OCI-LY7 (cell line): Measurements from ENCODE around the gene TLR1. TPM values are rescaled to one million over a fixed set of nuclear protein-coding genes. Genes with fewer than 3 reads are reported as not detected.

Source experiments
- BruUV-seq: library from RNA; stranded (reverse); fragments of 400-500 nt; replicated peaks from 2 replicates; lab custom pipeline; 2021; lab: Mats Ljungman, UMichigan
- CTCF ChIA-PET: fragments of 300-600 bp; sonication (Branson Sonifier 250); formaldehyde crosslinking; loops from one replicate; lab custom pipeline; 2022; ENCODE audit warnings: antibody characterized with exemption; ENCODE audit not compliant: unreplicated experiment; lab: Charles Lee
- POLR2A ChIA-PET: fragments of 300-600 bp; sonication (Branson Sonifier 250); formaldehyde crosslinking; loops from one replicate; lab custom pipeline; 2022; ENCODE audit warnings: antibody characterized with exemption; lab: Charles Lee
- DNase-seq: peaks from one replicate; pipeline ENCODE4 v3.0.0-alpha.2; 2015; ENCODE audit warnings: low spot score
- H2AFZ ChIP-seq: fragments of 200-600 bp; sonication (generic), shearing (Covaris generic); 2 replicates; pipeline ENCODE4 v1.6.1; 2014; ENCODE audit warnings: mild to moderate bottlenecking, antibody characterized with exemption, low read length, moderate library complexity
- H3K27ac ChIP-seq: fragments of 200-600 bp; sonication (generic); 2 replicates; pipeline ENCODE4 v1.5.1; 2014; ENCODE audit warnings: mixed run types, low read depth, mild to moderate bottlenecking, moderate library complexity, low read length, inconsistent platforms; ENCODE audit not compliant: poor library complexity, severe bottlenecking
- H3K36me3 ChIP-seq: fragments of 200-600 bp; sonication (generic); 2 replicates; pipeline ENCODE4 v1.6.1; 2014; ENCODE audit warnings: mild to moderate bottlenecking, antibody characterized with exemption, low read length, moderate library complexity, mixed read lengths; ENCODE audit not compliant: insufficient read depth
- H3K4me1 ChIP-seq: fragments of 200-600 bp; sonication (generic); 2 replicates; pipeline ENCODE4 v1.5.1; 2014; ENCODE audit warnings: mild to moderate bottlenecking, low read length; ENCODE audit not compliant: insufficient read depth, poor library complexity, severe bottlenecking
- H3K4me2 ChIP-seq: fragments of 200-600 bp; sonication (generic); 2 replicates; pipeline ENCODE4 v1.6.1; 2014; ENCODE audit warnings: mild to moderate bottlenecking, low read length
- H3K4me3 ChIP-seq: fragments of 200-600 bp; sonication (generic); 2 replicates; pipeline ENCODE4 v1.5.1; 2014; ENCODE audit warnings: mild to moderate bottlenecking, low read depth, low read length; ENCODE audit not compliant: poor library complexity, severe bottlenecking
- H3K79me2 ChIP-seq: fragments of 200-600 bp; sonication (generic); 2 replicates; pipeline ENCODE4 v1.6.1; 2016; ENCODE audit warnings: low read depth, mild to moderate bottlenecking, low read length, moderate library complexity, mixed read lengths; ENCODE audit not compliant: insufficient read depth
- H3K9me2 ChIP-seq: fragments of 200-600 bp; sonication (generic); 2 replicates; pipeline ENCODE4 v1.6.1; 2016; ENCODE audit warnings: mild to moderate bottlenecking, low read length, mixed read lengths; ENCODE audit not compliant: insufficient read depth
- H3K9me3 ChIP-seq: fragments of 200-600 bp; sonication (generic); 2 replicates; pipeline ENCODE4 v1.6.1; 2014; ENCODE audit warnings: mild to moderate bottlenecking, mixed run types, low read length, mixed read lengths
- H4K20me1 ChIP-seq: fragments of 200-600 bp; sonication (generic); 2 replicates; pipeline ENCODE4 v1.6.1; 2014; ENCODE audit warnings: mild to moderate bottlenecking, antibody characterized with exemption, low read length, moderate library complexity, mixed read lengths; ENCODE audit not compliant: insufficient read depth
- CTCF ChIP-seq: fragments of 200-600 bp; sonication (generic); conservative IDR thresholded peaks from 2 replicates; pipeline ENCODE4 v1.5.1; 2014; ENCODE audit warnings: mild to moderate bottlenecking, antibody characterized with exemption, low read length, moderate library complexity, mixed read lengths
- EZH2phosphoT487 ChIP-seq: fragments of 200-600 bp; sonication (generic); IDR thresholded peaks from 2 replicates; pipeline ENCODE4 v1.6.1; 2018; ENCODE audit warnings: low read depth, borderline replicate concordance, mild to moderate bottlenecking, mixed run types, antibody characterized with exemption, low read length, moderate library complexity, mixed read lengths
- intact Hi-C: fragments of 100-400 bp; cut with micrococcal nuclease; formaldehyde crosslinking; loops from one replicate; pipeline ENCODE4 v1.10.0; 2022; ENCODE audit not compliant: unreplicated experiment
- total RNA-seq, 2 experiments: library from RNA; depleted of rRNA in 1 of 2; stranded (reverse); fragments of >200 nt in 1 of 2; shearing (Covaris generic) in 1 of 2; gene quantifications; 2 replicates each; pipeline ENCODE4 v1.2.3, GENCODE V29; 2014 to 2022

TLR1 gene
- total RNA-seq, 2 experiments from 2014 or later = 3.3 to 7.4 TPM

- intact Hi-C loops = loop anchor here (1.0 kb wide), 2 partner anchors 97 to 135 kb away; partner anchors contain the start of gene TLR6
- Histone ChIP-seq H3K27ac (peak overlapping the region; percentile 99), H4K20me1 (no peaks in the 10 kb centered on the region), H3K9me3 (peaks cover 13% of the 10 kb centered on the region), H3K4me2 (peak overlapping the region; percentile 80), H3K4me3 (peak overlapping the region; percentile 18), H2AFZ (peak overlapping the region; percentile 89), H3K4me1 (peaks cover 63% of the 10 kb centered on the region), H3K9me2 (no peaks in the 10 kb centered on the region), H3K79me2 (peaks cover 8% of the 10 kb centered on the region; the same call in 1 of the 2 replicates), H3K36me3 (peaks cover 8% of the 10 kb centered on the region; the same call in 1 of the 2 replicates)
- no TSS peak for BruUV-seq
- peak; percentile 83 for DNase-seq
- ChIA-PET POLR2A (interaction anchor here (0.6 to 11.2 kb wide), 9 partner anchors 11 to 920 kb away, joined by 3 to 348 read pairs (median 7); partner anchors contain the start of genes TLR1, TLR10 and TLR6), CTCF (interaction anchor here (0.9 to 9.8 kb wide), 10 partner anchors 23 to 376 kb away, joined by 3 to 145 read pairs (median 6); partner anchors contain the start of genes TLR1 and TLR10)
- peak; percentile 95 for TF ChIP-seq CTCF
- no peak for TF ChIP-seq EZH2phosphoT487
Observed at GRCh38 chr4:38759113-38759789, 45.3 kb downstream of the TLR1 start.

- Histone ChIP-seq H4K20me1 (no peaks in the 10 kb centered on the region), H3K9me3 (0 out of 2 replicates have a peak, but pooled peaks cover 5% of the 10 kb centered on the region), H3K9me2 (no peaks in the 10 kb centered on the region), H3K79me2 (peaks cover 5% of the 10 kb centered on the region; the same call in 1 of the 2 replicates), H3K4me1 (peaks cover 51% of the 10 kb centered on the region), H2AFZ (peak overlapping the region; percentile 89; the same call in 1 of the 2 replicates), H3K4me2 (peak overlapping the region; percentile 15; the same call in 1 of the 2 replicates), H3K36me3 (no peaks in the 10 kb centered on the region), H3K4me3 (no peak overlapping the region), H3K27ac (peak overlapping the region; percentile 3)
- intact Hi-C loops = no loop called here
- ChIA-PET CTCF (interaction anchor here (0.9 to 9.8 kb wide), 5 partner anchors 24 to 103 kb away, joined by 4 to 145 read pairs (median 6); partner anchors contain the start of genes TLR1 and TLR10), POLR2A (interaction anchor here (0.5 to 11.2 kb wide), 5 partner anchors 25 to 611 kb away, joined by 3 to 348 read pairs (median 5); partner anchors contain the start of genes TLR1 and TLR10)
- peak; percentile 67 for DNase-seq
- no TSS peak for BruUV-seq
- no peak for TF ChIP-seq EZH2phosphoT487
- TF ChIP-seq CTCF = peak; percentile 81
Observed at GRCh38 chr4:38757945-38758600, 46.5 kb downstream of the TLR1 start.
